GM23338 (cell line): ENCODE results near the gene EZH2. TPM values are rescaled to one million over a fixed set of nuclear protein-coding genes. Genes with fewer than 3 reads are reported as not detected.

Experiments used
- ATAC-seq: fragments of 200-7000 bp; cut with Tn5 transposase; 3 replicates; pipeline ENCODE4 v1.9.1; 2020
- DNase-seq: peaks from one replicate; pipeline ENCODE4 v3.0.0-alpha.2; 2015; ENCODE audit warnings: low spot score
- H2AFZ ChIP-seq: fragments of 200-600 bp; sonication (generic); 2 replicates; pipeline ENCODE4 v1.8.0; 2016; ENCODE audit warnings: antibody characterized with exemption, mild to moderate bottlenecking, moderate library complexity
- H3F3A ChIP-seq: fragments of 200-600 bp; sonication (generic); replicated peaks from 2 replicates; pipeline ENCODE4 v1.8.0; 2017; ENCODE audit warnings: antibody characterized with exemption, mixed run types, low read depth
- H3K27ac ChIP-seq: fragments of 200-600 bp; sonication (generic); 2 replicates; pipeline ENCODE4 v1.6.1; 2016; ENCODE audit warnings: low read depth
- H3K27me3 ChIP-seq: fragments of 200-600 bp; sonication (generic); 2 replicates; pipeline ENCODE4 v1.8.0; 2016; ENCODE audit warnings: mild to moderate bottlenecking, mixed run types, moderate library complexity; ENCODE audit not compliant: insufficient read depth
- H3K36me3 ChIP-seq: fragments of 200-600 bp; sonication (generic); 2 replicates; pipeline ENCODE4 v1.8.0; 2016; ENCODE audit warnings: mild to moderate bottlenecking; ENCODE audit not compliant: insufficient read depth
- H3K4me1 ChIP-seq: fragments of 200-600 bp; sonication (generic); 2 replicates; pipeline ENCODE4 v1.8.0; 2016; ENCODE audit warnings: mild to moderate bottlenecking, moderate library complexity; ENCODE audit not compliant: insufficient read depth
- H3K4me2 ChIP-seq: fragments of 200-600 bp; sonication (generic); 2 replicates; pipeline ENCODE4 v1.7.1; 2017; ENCODE audit warnings: mixed run types
- H3K4me3 ChIP-seq: fragments of 200-600 bp; sonication (generic); 2 replicates; pipeline ENCODE4 v1.6.1; 2016; ENCODE audit warnings: mixed run types
- H3K79me2 ChIP-seq: fragments of 200-600 bp; sonication (generic); replicated peaks from 2 replicates; pipeline ENCODE4 v1.8.0; 2017; ENCODE audit warnings: mild to moderate bottlenecking; ENCODE audit not compliant: insufficient read depth
- H3K9me2 ChIP-seq: fragments of 200-600 bp; sonication (generic); 2 replicates; pipeline ENCODE4 v1.8.0; 2017; ENCODE audit not compliant: insufficient read depth
- H4K20me1 ChIP-seq: fragments of 200-600 bp; sonication (generic); replicated peaks from 2 replicates; pipeline ENCODE4 v1.8.0; 2017; ENCODE audit warnings: mild to moderate bottlenecking; ENCODE audit not compliant: insufficient read depth
- H3K27ac Mint-ChIP-seq: 2 replicates; pipeline ENCODE4 v1.8.0; 2020; ENCODE audit warnings: inconsistent platforms, mild to moderate bottlenecking, moderate library complexity, mixed read lengths
- H3K27me3 Mint-ChIP-seq: 3 replicates; pipeline ENCODE4 v1.8.0; 2022; ENCODE audit warnings: low read depth, mild to moderate bottlenecking, moderate library complexity, mixed read lengths, inconsistent platforms; ENCODE audit not compliant: insufficient read depth, poor library complexity
- H3K36me3 Mint-ChIP-seq: 3 replicates; pipeline ENCODE4 v1.8.0; 2021; ENCODE audit warnings: low read depth, mild to moderate bottlenecking, inconsistent platforms, moderate library complexity, mixed read lengths
- H3K4me1 Mint-ChIP-seq: 3 replicates; pipeline ENCODE4 v1.8.0; 2020; ENCODE audit warnings: mild to moderate bottlenecking, inconsistent platforms, mixed read lengths
- H3K4me3 Mint-ChIP-seq: 3 replicates; pipeline ENCODE4 v1.8.0; 2021; ENCODE audit warnings: moderate library complexity, mild to moderate bottlenecking, inconsistent platforms, mixed read lengths
- H3K9me3 Mint-ChIP-seq: 3 replicates; pipeline ENCODE4 v1.8.0; 2020; ENCODE audit warnings: moderate library complexity, mild to moderate bottlenecking, inconsistent platforms, mixed read lengths
- CREB1 ChIP-seq: fragments of 250-450 bp; sonication (Bioruptor Pico); IDR thresholded peaks from 2 replicates; pipeline ENCODE4 v1.5.0; 2020; ENCODE audit warnings: low read depth, mild to moderate bottlenecking, moderate library complexity
- CTCF ChIP-seq, 2 experiments: fragments of 200-600 bp in 1 of 2; sonication (generic) in 1 of 2; conservative IDR thresholded peaks; 2 replicates each; pipeline versions ENCODE4 v1.5.1 to v1.6.1; 2016 to 2017; ENCODE audit warnings: antibody characterized with exemption in 2 of 2, low read depth in 2 of 2, mild to moderate bottlenecking in 2 of 2, moderate library complexity in 1 of 2
- EZH2 ChIP-seq: fragments of 200-600 bp; sonication (generic); IDR thresholded peaks from one replicate; pipeline ENCODE4 v1.8.0; 2017; ENCODE audit warnings: antibody characterized with exemption, mild to moderate bottlenecking, low read depth; ENCODE audit not compliant: unreplicated experiment
- EZH2phosphoT487 ChIP-seq: fragments of 200-600 bp; sonication (generic); IDR thresholded peaks from one replicate; pipeline ENCODE4 v1.8.1; 2018; ENCODE audit warnings: antibody characterized with exemption; ENCODE audit not compliant: unreplicated experiment
- JUNB ChIP-seq: IDR thresholded peaks from one replicate; pipeline ENCODE4 v1.6.1; 2016; ENCODE audit warnings: antibody characterized with exemption; ENCODE audit not compliant: unreplicated experiment
- NANOG ChIP-seq: IDR thresholded peaks from 2 replicates; pipeline ENCODE4 v1.6.1; 2016; ENCODE audit warnings: antibody characterized with exemption, borderline replicate concordance
- POLR2AphosphoS5 ChIP-seq: IDR thresholded peaks from 2 replicates; pipeline ENCODE4 v1.6.1; 2016; ENCODE audit warnings: antibody characterized with exemption, low read depth
- REST ChIP-seq: IDR thresholded peaks from one replicate; pipeline ENCODE4 v1.6.1; 2018; ENCODE audit warnings: antibody characterized with exemption; ENCODE audit not compliant: unreplicated experiment
- STAT1 ChIP-seq: IDR thresholded peaks from one replicate; pipeline ENCODE4 v1.6.1; 2016; ENCODE audit warnings: antibody characterized with exemption; ENCODE audit not compliant: unreplicated experiment
- ZNF114 ChIP-seq: fragments of 250-450 bp; sonication (Bioruptor Pico); IDR thresholded peaks from 2 replicates; pipeline ENCODE4 v1.5.0; 2020; ENCODE audit warnings: mild to moderate bottlenecking, moderate library complexity
- ZNF331 ChIP-seq: fragments of 250-450 bp; sonication (Bioruptor Pico); IDR thresholded peaks from 2 replicates; pipeline ENCODE4 v1.5.0; 2020; ENCODE audit warnings: low read depth, mild to moderate bottlenecking, moderate library complexity
- polyA plus RNA-seq: library from polyadenylated mRNA; unstranded; fragments of >200 nt; fragmentation: Nextera tagmentation; extraction: Ambion mirVana; gene quantifications from 2 replicates; pipeline ENCODE4 v1.2.1, GENCODE V29; 2016
- total RNA-seq: library from RNA; depleted of rRNA; stranded (reverse); fragments of >200 nt; shearing (Covaris generic); gene quantifications from 2 replicates; pipeline ENCODE4 v1.2.3, GENCODE V29; 2014
- TF ChIP-seq, protein P1 (sequence below): IDR thresholded peaks from 2 replicates; pipeline ENCODE4 v1.6.1; 2016; ENCODE audit warnings: antibody characterized with exemption
- TF ChIP-seq, protein P2 (sequence below): fragments of 250-450 bp; sonication (Bioruptor Pico); IDR thresholded peaks from 2 replicates; pipeline ENCODE4 v1.5.0; 2020; ENCODE audit warnings: mild to moderate bottlenecking, moderate library complexity

EZH2 gene
- total and polyA plus RNA-seq, 2 experiments from 2014 or later, result 33.9 to 38.6 TPM

DNA sequence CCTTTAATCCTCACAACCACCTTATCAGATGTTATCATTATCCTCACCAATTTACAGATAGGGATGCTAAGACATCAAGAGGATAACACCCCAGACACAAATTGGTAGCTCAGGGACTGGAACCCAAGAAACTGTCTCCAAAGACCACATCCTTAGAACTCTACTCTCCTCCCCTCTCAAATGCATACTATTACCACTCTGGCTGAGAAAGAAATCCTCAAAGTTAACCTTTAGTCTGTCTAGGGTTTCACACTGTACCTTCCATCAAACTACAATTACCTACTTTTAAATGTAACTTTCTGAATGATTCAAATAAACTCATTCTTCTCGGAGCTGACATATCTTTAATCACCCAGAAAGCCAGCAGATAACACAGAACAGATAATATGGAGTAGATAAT is 6.6 kb downstream of the EZH2 start:
- DNase-seq, result no peak
- Mint-ChIP-seq H3K27me3 (peaks cover 4% of the 10 kb centered on the region), H3K36me3 (no peaks in the 10 kb centered on the region), H3K4me1 (peaks cover 23% of the 10 kb centered on the region; the same call in 2 of the 3 replicates), H3K9me3 (no peaks in the 10 kb centered on the region), H3K4me3 (no peak overlapping the region), H3K27ac (no peak overlapping the region)
- Histone ChIP-seq H3K9me2 (no peaks in the 10 kb centered on the region), H3K4me3 (no peak overlapping the region), H3K4me2 (no peak overlapping the region), H2AFZ (no peak overlapping the region), H3K4me1 (peaks cover 4% of the 10 kb centered on the region), H3K36me3 (no peaks in the 10 kb centered on the region), H4K20me1 (peaks cover 50% of the 10 kb centered on the region), H3K79me2 (peaks cover 100% of the 10 kb centered on the region), H3K27me3 (peaks cover 3% of the 10 kb centered on the region), H3K27ac (no peak overlapping the region), H3F3A (no peaks in the 10 kb centered on the region)
- no peak for ATAC-seq
- TF ChIP-seq REST (no peak), ZNF331 (CRISPR knock-in tag) (no peak), CTCF (conservative IDR thresholded peaks at IDR 0.05; ENCODE audit: low read depth in 2 of 2) (no peak), CREB1 (CRISPR knock-in tag) (no peak), EZH2phosphoT487 (no peak), STAT1 (no peak), JUNB (no peak), EZH2 (no peak), POLR2AphosphoS5 (no peak), NANOG (no peak), ZNF114 (CRISPR knock-in tag) (no peak)
- TF ChIP-seq, protein P1, sequence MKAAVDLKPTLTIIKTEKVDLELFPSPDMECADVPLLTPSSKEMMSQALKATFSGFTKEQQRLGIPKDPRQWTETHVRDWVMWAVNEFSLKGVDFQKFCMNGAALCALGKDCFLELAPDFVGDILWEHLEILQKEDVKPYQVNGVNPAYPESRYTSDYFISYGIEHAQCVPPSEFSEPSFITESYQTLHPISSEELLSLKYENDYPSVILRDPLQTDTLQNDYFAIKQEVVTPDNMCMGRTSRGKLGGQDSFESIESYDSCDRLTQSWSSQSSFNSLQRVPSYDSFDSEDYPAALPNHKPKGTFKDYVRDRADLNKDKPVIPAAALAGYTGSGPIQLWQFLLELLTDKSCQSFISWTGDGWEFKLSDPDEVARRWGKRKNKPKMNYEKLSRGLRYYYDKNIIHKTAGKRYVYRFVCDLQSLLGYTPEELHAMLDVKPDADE, result no peak
- TF ChIP-seq, protein P2, sequence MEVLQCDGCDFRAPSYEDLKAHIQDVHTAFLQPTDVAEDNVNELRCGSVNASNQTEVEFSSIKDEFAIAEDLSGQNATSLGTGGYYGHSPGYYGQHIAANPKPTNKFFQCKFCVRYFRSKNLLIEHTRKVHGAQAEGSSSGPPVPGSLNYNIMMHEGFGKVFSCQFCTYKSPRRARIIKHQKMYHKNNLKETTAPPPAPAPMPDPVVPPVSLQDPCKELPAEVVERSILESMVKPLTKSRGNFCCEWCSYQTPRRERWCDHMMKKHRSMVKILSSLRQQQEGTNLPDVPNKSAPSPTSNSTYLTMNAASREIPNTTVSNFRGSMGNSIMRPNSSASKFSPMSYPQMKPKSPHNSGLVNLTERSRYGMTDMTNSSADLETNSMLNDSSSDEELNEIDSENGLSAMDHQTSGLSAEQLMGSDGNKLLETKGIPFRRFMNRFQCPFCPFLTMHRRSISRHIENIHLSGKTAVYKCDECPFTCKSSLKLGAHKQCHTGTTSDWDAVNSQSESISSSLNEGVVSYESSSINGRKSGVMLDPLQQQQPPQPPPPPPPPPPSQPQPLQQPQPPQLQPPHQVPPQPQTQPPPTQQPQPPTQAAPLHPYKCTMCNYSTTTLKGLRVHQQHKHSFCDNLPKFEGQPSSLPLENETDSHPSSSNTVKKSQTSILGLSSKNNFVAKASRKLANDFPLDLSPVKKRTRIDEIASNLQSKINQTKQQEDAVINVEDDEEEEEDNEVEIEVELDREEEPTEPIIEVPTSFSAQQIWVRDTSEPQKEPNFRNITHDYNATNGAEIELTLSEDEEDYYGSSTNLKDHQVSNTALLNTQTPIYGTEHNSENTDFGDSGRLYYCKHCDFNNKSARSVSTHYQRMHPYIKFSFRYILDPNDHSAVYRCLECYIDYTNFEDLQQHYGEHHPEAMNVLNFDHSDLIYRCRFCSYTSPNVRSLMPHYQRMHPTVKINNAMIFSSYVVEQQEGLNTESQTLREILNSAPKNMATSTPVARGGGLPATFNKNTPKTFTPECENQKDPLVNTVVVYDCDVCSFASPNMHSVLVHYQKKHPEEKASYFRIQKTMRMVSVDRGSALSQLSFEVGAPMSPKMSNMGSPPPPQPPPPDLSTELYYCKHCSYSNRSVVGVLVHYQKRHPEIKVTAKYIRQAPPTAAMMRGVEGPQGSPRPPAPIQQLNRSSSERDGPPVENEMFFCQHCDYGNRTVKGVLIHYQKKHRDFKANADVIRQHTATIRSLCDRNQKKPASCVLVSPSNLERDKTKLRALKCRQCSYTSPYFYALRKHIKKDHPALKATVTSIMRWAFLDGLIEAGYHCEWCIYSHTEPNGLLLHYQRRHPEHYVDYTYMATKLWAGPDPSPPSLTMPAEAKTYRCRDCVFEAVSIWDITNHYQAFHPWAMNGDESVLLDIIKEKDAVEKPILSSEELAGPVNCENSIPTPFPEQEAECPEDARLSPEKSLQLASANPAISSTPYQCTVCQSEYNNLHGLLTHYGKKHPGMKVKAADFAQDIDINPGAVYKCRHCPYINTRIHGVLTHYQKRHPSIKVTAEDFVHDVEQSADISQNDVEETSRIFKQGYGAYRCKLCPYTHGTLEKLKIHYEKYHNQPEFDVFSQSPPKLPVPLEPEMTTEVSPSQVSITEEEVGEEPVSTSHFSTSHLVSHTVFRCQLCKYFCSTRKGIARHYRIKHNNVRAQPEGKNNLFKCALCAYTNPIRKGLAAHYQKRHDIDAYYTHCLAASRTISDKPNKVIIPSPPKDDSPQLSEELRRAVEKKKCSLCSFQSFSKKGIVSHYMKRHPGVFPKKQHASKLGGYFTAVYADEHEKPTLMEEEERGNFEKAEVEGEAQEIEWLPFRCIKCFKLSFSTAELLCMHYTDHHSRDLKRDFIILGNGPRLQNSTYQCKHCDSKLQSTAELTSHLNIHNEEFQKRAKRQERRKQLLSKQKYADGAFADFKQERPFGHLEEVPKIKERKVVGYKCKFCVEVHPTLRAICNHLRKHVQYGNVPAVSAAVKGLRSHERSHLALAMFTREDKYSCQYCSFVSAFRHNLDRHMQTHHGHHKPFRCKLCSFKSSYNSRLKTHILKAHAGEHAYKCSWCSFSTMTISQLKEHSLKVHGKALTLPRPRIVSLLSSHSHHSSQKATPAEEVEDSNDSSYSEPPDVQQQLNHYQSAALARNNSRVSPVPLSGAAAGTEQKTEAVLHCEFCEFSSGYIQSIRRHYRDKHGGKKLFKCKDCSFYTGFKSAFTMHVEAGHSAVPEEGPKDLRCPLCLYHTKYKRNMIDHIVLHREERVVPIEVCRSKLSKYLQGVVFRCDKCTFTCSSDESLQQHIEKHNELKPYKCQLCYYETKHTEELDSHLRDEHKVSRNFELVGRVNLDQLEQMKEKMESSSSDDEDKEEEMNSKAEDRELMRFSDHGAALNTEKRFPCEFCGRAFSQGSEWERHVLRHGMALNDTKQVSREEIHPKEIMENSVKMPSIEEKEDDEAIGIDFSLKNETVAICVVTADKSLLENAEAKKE (CRISPR knock-in tag), result no peak
